Measurements from ENCODE around the gene PLA2G6. TPM values are rescaled to one million over a fixed set of nuclear protein-coding genes. Genes with fewer than 3 reads are reported as not detected.

The PLA2G6 gene
- total and polyA plus RNA-seq, 2 of the 8 experiments (the other 6 are each of a cell fraction or from before 2014, with no cell fraction given): 13.2 to 21.0 TPM

- no peak overlapping the region for H3K23ac ChIP-seq (ENCODE audit: insufficient read length)
- H4K5ac ChIP-seq (ENCODE audit: insufficient read length, low read depth, low read length): no peak overlapping the region
- DNase-seq (ENCODE audit: low read depth in 1 of 2, low spot score in 2 of 2): no peak
- no peak overlapping the region for H3K27ac ChIP-seq (ENCODE audit: low read depth, low read length)
- H2BK5ac ChIP-seq (ENCODE audit: low read depth, low read length): no peak overlapping the region
- no peak overlapping the region for H3K4me3 ChIP-seq (ENCODE audit: extremely low read depth in 1 of 4, insufficient read depth in 2 of 4, low read depth in 3 of 4, low read length in 4 of 4)
- no peak overlapping the region for H4K91ac ChIP-seq (replicated peaks; ENCODE audit: insufficient read length, low read length)
- H2AK5ac ChIP-seq (ENCODE audit: low read depth, low read length): no peak overlapping the region
- CTCF ChIA-PET (ENCODE audit: partially characterized antibody): interaction anchor here (0.5 to 12.5 kb wide), 9 partner anchors 9 to 84 kb away, joined by 3 to 264 read pairs (median 8); partner anchors contain the start of gene PICK1
- FAIRE-seq: no peak
- H3K18ac ChIP-seq (ENCODE audit: extremely low read depth, low read length): no peak overlapping the region
- H2BK20ac ChIP-seq (ENCODE audit: low read length): no peak overlapping the region
- POLR2A ChIA-PET (ENCODE audit: partially characterized antibody): interaction anchor here (0.9 to 2.0 kb wide), 4 partner anchors 9 to 66 kb away, joined by 3 to 5 read pairs (median 4); partner anchors contain the start of gene PICK1
- H2BK120ac ChIP-seq (replicated peaks; ENCODE audit: low read depth, low read length): no peak overlapping the region
- no peak overlapping the region for H2BK15ac ChIP-seq (ENCODE audit: low read length)
- no peaks in the 10 kb centered on the region for H3K4me1 ChIP-seq (replicated peaks in 1 of 4; ENCODE audit: control insufficient read depth in 3 of 4, insufficient read depth in 4 of 4, low read length in 3 of 4)
- H3K56ac ChIP-seq (replicated peaks; ENCODE audit: insufficient read length, low read depth, low read length): no peak overlapping the region
- no peak overlapping the region for H2BK12ac ChIP-seq (ENCODE audit: low read depth, low read length)
- no peaks in the 10 kb centered on the region for H3K9me3 ChIP-seq (ENCODE audit: insufficient read depth in 2 of 2, low read depth in 1 of 2, low read length in 1 of 2)
- no peaks in the 10 kb centered on the region for H3K79me2 ChIP-seq (ENCODE audit: control insufficient read depth in 1 of 2, insufficient read depth in 2 of 2, low read length in 2 of 2)
- WGBS, 2 experiments (ENCODE audit: extremely low coverage in 1 of 2, insufficient coverage in 1 of 2, insufficient read length in 1 of 2, insufficient replicate concordance in 2 of 2, low coverage in 1 of 2, low lambda C conversion rate in 2 of 2, missing lambda C conversion rate in 1 of 2): 96% methylated on average over 13 of the region's 13 CpGs; no CpG with 5 or more reads in 1 of the 2 experiments
- H3K36me3 ChIP-seq (ENCODE audit: control insufficient read depth in 2 of 4, insufficient read depth in 4 of 4, low read length in 3 of 4): peaks cover 7 to 20% (median 12%) of the 10 kb centered on the region in 4 experiments; a peak in 7 of 8 replicates
- no peak overlapping the region for H4K8ac ChIP-seq (ENCODE audit: extremely low read depth, insufficient read depth, low read length)
- H3K14ac ChIP-seq (ENCODE audit: insufficient read length): no peak overlapping the region
- no peak overlapping the region for H3K9ac ChIP-seq (replicated peaks in 1 of 4; ENCODE audit: extremely low read depth in 1 of 4, low read depth in 3 of 4, low read length in 3 of 4)
- H3K79me1 ChIP-seq (ENCODE audit: low read depth, low read length): no peaks in the 10 kb centered on the region
- peaks cover 0 to 4% of the 10 kb centered on the region in 2 experiments for H4K20me1 ChIP-seq (replicated peaks in 1 of 2; ENCODE audit: control insufficient read depth in 1 of 2, insufficient read depth in 2 of 2, low read length in 2 of 2)
- peak in 2 of 3 experiments; percentile 7 to 8; a peak in 2 of 4 replicates for TF ChIP-seq CTCF (IDR thresholded peaks at IDR 0.05; ENCODE audit: control extremely low read depth in 1 of 3, insufficient read depth in 1 of 3, low read depth in 1 of 3, low read length in 3 of 3)
- no peak for TF ChIP-seq TBP (IDR thresholded peaks at IDR 0.05; ENCODE audit: low read depth, low read length)
- TF ChIP-seq CHD2 (IDR thresholded peaks at IDR 0.05; ENCODE audit: low read length): no peak
- H3K4ac ChIP-seq (replicated peaks; ENCODE audit: insufficient read length, low read depth, low read length): no peak overlapping the region
- no peaks in the 10 kb centered on the region for H3K23me2 ChIP-seq (ENCODE audit: low read depth, low read length)
- no peaks in the 10 kb centered on the region for H3K27me3 ChIP-seq (replicated peaks in 1 of 4; ENCODE audit: control insufficient read depth in 3 of 4, extremely low read depth in 1 of 4, insufficient read depth in 3 of 4, low read length in 3 of 4)
- no peak overlapping the region for H3K4me2 ChIP-seq (ENCODE audit: insufficient read depth in 1 of 2, low read depth in 2 of 2, low read length in 2 of 2)
- no peak overlapping the region for H2AFZ ChIP-seq (ENCODE audit: low read length)
Measured at GRCh38 chr22:38066381-38067027, 115.1 kb downstream of the PLA2G6 start.
